Esophagus squamous epithelium (tissue), 4 donors: Measurements from ENCODE around the gene KIF26B.

ENCODE experiments used
- CTCF ChIP-seq, 6 experiments: fragments of 450-650 bp in 4 of 6; fragments of 200-600 bp in 2 of 6; sonication (generic) in 2 of 6; IDR thresholded peaks; one replicate each; pipeline ENCODE4 v1.5.1; 2016 to 2019; ENCODE audit warnings: antibody characterized with exemption in 6 of 6, mild to moderate bottlenecking in 4 of 6, moderate library complexity in 4 of 6
- POLR2A ChIP-seq, 4 donors: fragments of 450-650 bp; IDR thresholded peaks; one replicate each; pipeline ENCODE4 v1.6.1; 2017; ENCODE audit warnings: antibody characterized with exemption in 4 of 4, mild to moderate bottlenecking in 4 of 4, moderate library complexity in 3 of 4

- TF ChIP-seq CTCF (IDR thresholded peaks at IDR 0.05) (no peak), POLR2A (IDR thresholded peaks at IDR 0.05) (no peak)
Measured at GRCh38 chr1:245285168-245285567, 130.4 kb downstream of the KIF26B start.
